Bronchial epithelial cell (primary cell): ENCODE measurements around the gene FGF7. TPM values are rescaled to one million over a fixed set of nuclear protein-coding genes. Genes with fewer than 3 reads are reported as not detected.

Source experiments
- DNase-seq: peaks from one replicate; pipeline ENCODE4 v3.0.0-alpha.2; 2010; ENCODE audit warnings: low read depth
- FAIRE-seq: peaks from 2 replicates; lab custom pipeline; 2011; peaks lifted over from hg19 to GRCh38; lab: Jason Lieb, UNC
- H3K27me3 ChIP-seq: 2 replicates; pipeline ENCODE4 v1.5.1; 2011; ENCODE audit warnings: low read length; ENCODE audit not compliant: control insufficient read depth, insufficient read depth
- H3K36me3 ChIP-seq: 2 replicates; pipeline ENCODE4 v1.5.1; 2011; ENCODE audit warnings: low read length; ENCODE audit not compliant: control insufficient read depth, insufficient read depth
- H3K4me3 ChIP-seq: 2 replicates; pipeline ENCODE4 v1.5.1; 2011; ENCODE audit warnings: mild to moderate bottlenecking, low read depth, low read length, control low read depth
- total RNA-seq: library from RNA; depleted of rRNA; stranded (reverse); fragments of >200 nt; gene quantifications from 2 replicates; pipeline ENCODE4 v1.2.1, GENCODE V29; 2014
- TF ChIP-seq, protein P1 (sequence below): IDR thresholded peaks from 2 replicates; pipeline ENCODE4 v1.5.1; 2011; ENCODE audit warnings: mild to moderate bottlenecking, moderate library complexity, low read length, control low read depth, inconsistent platforms; ENCODE audit not compliant: insufficient read depth, severe bottlenecking

Gene FGF7
- total RNA-seq, 1 donor from 2014 or later = 4.7 TPM

DNA sequence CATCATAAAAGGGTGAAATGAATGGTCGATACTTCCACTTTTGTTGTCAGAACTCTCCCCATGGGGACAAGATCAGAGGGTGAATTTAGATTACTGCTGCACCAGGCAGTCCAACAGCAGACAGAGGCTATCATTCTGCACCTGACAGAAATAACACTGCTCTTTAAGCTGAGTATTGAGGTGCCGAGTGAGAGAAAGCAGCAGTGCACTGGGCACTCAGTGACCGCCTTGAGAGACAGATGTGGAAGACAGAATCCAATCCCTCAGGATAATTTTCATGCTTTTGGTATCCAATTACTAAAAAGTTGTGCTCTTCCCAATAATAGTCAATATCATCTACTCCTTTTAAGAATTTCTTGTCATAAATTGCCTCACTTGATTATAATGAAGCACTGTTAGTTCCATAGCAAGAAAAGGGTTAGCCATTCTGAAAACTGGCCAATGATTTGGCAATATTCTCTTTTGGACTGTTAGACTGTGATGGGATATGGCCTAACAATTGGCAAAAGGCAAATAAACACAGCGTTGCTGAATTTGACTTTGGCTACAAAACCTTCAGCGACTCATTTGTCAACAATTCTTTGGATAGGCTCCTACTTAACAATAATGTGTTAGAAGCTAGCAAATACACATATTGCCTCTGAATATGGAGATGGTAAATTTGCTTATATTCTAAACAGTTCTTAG, 5.5 kb downstream of the FGF7 start:
- Histone ChIP-seq H3K4me3 (no peak overlapping the region), H3K27me3 (no peaks in the 10 kb centered on the region), H3K36me3 (no peaks in the 10 kb centered on the region)
- FAIRE-seq = no peak
- DNase-seq = no peak
- TF ChIP-seq, protein P1, sequence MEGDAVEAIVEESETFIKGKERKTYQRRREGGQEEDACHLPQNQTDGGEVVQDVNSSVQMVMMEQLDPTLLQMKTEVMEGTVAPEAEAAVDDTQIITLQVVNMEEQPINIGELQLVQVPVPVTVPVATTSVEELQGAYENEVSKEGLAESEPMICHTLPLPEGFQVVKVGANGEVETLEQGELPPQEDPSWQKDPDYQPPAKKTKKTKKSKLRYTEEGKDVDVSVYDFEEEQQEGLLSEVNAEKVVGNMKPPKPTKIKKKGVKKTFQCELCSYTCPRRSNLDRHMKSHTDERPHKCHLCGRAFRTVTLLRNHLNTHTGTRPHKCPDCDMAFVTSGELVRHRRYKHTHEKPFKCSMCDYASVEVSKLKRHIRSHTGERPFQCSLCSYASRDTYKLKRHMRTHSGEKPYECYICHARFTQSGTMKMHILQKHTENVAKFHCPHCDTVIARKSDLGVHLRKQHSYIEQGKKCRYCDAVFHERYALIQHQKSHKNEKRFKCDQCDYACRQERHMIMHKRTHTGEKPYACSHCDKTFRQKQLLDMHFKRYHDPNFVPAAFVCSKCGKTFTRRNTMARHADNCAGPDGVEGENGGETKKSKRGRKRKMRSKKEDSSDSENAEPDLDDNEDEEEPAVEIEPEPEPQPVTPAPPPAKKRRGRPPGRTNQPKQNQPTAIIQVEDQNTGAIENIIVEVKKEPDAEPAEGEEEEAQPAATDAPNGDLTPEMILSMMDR = no peak

DNA sequence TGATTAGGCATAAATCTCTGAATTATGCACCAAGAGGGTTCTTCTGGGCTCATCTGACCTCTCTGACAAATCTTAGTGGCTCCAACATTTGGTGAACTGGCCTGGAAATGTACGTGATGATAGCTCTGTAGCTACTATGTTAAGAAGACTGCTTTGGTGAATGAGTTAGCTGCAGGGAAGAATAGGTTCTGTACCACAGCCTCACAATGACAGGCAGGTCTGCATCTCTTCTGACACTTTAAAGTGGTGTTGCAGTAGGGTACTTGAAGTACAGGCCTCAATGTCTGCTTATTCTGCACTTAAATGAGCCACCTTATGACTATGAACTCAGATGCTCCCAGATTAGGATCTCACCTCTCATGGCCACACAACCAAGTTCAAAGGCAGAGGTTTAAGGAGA, 7.0 kb downstream of the FGF7 start:
- Histone ChIP-seq H3K4me3 (no peak overlapping the region), H3K27me3 (no peaks in the 10 kb centered on the region), H3K36me3 (no peaks in the 10 kb centered on the region)
- DNase-seq (no peak), FAIRE-seq (no peak)
- TF ChIP-seq, protein P1 = no peak

DNA sequence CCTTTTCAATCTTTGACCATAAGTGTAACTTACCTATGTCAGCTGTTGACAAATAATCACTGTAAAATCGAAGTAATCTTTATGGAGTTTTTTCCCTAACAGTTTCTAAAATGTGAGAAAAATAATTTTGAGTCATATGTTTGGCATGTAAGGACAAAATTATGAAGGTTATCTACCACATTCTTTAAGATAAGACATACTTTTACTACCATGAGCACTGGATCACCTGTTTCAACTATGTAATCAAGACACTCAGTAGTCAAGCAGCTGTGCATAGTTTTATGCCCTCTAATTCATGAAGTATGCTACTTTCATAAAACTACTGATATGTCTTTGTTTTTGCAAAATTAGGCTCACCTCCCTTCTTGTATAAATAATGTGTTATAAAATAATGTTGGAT, 12.1 kb downstream of the FGF7 start:
- FAIRE-seq (no peak), DNase-seq (no peak)

DNA sequence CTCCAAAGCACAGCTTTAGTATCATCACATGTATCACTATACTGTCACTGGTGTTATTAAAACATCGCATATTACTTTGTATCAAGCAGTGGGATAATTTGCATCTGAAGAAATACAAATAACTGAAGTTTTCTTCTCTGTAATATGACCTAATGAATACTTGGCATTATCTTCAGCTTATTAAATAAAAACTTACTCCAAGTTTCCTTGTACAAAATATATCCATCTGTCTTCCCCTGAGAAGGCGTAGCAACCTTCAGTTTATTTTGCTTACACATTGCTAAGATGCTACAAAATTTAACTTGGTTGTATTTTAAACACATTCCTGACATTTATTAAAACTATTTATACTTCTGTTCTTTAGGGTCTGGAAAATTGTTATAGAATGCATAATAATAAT, 13.7 kb downstream of the FGF7 start:
- no peak overlapping the region for H3K4me3 ChIP-seq
- no peak for DNase-seq
- no peaks in the 10 kb centered on the region for H3K36me3 ChIP-seq
- H3K27me3 ChIP-seq = no peaks in the 10 kb centered on the region
- TF ChIP-seq, protein P1 = no peak
- FAIRE-seq = no peak

More for the DNA sequence above, 12.1 kb downstream of the FGF7 start:
- no peak overlapping the region for H3K4me3 ChIP-seq
- TF ChIP-seq, protein P1 = no peak
- no peaks in the 10 kb centered on the region for H3K36me3 ChIP-seq
- no peaks in the 10 kb centered on the region for H3K27me3 ChIP-seq

DNA sequence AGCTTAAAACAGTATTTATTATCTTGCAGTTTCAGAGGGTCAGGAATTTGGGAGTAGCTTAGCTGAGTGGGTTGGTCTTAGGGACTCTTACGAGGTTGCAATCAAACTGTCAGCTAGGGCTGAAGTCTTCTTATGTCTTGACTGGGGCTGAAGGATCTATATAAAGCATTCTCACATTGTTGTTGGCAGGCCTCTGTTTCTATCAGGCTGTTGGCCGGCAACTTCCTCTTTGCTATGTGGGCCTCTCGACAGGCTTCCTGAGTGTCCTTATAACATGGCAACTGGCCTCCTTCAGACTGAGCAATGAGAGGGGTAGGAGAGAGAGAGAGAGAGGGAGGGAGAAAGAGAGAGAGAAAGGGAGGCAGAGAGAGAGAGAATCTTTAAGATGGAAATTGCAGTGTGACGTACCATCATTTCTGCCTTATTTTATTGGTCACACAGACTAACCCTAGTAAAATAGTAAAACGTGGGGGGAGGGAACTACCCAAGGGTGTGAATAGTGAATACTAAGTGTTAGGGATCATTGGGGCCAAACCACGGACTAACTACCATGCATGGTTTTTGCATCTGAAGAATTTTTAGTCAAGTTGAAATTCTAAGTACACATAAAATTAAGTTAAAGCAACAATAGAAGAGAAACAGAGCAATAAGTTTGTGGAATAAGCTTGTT, 16.1 kb downstream of the FGF7 start:
- Histone ChIP-seq H3K36me3 (no peaks in the 10 kb centered on the region), H3K27me3 (no peaks in the 10 kb centered on the region), H3K4me3 (no peak overlapping the region)
- DNase-seq (no peak), FAIRE-seq (no peak)
- TF ChIP-seq, protein P1 = no peak
